GM21786 (cell line): Measurements from ENCODE around the gene ACKR4.
"Not testable (repeated sequence)": the region's sequence is repeated elsewhere in the genome, so short reads cannot be mapped to it uniquely, and the experiment has no call there.

Experiments used
- ATAC-seq: cut with Tn5 transposase; IDR thresholded peaks from one replicate; pipeline ENCODE4 v1.9.1; 2021; ENCODE audit not compliant: unreplicated experiment

The ACKR4 gene

DNA sequence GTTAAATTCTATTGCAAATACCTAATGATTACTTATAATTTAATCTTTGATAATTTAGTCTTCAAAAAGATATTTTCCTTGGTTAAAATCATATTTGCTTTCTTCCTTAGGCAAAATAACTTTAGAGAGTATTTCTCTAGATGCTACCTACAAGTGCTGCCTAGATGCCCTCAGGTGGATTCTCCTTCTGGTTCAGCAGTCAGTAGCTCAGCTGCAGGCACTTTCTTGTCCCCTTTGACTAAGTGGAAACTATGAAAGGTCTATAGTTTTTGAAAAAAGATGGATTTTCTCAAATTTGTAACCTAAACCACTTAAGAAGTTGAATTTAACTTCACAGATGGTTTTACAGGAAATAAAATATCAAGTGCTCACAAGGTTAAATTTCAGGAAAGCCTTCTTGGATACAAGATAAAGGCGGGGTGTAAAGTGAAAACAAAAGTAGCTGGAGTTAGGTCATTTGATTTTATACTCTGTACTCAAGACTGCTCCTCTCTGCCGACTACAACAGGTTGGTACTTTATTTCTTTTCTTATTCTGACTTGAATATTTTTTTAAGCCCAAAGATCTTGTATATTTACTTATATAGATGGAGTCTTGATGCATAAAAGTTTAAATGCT is at the start of gene ACKR4:
ACKR4 (plus strand) TSS at position 455 of the 618 bp plus-strand sequence. CDS start 3,128 bp downstream, outside the sequence.
- ATAC-seq, result no peak

- ATAC-seq, result no peak
Measured at GRCh38 chr3:132549169-132549568, 47.9 kb upstream of the ACKR4 start.

DNA sequence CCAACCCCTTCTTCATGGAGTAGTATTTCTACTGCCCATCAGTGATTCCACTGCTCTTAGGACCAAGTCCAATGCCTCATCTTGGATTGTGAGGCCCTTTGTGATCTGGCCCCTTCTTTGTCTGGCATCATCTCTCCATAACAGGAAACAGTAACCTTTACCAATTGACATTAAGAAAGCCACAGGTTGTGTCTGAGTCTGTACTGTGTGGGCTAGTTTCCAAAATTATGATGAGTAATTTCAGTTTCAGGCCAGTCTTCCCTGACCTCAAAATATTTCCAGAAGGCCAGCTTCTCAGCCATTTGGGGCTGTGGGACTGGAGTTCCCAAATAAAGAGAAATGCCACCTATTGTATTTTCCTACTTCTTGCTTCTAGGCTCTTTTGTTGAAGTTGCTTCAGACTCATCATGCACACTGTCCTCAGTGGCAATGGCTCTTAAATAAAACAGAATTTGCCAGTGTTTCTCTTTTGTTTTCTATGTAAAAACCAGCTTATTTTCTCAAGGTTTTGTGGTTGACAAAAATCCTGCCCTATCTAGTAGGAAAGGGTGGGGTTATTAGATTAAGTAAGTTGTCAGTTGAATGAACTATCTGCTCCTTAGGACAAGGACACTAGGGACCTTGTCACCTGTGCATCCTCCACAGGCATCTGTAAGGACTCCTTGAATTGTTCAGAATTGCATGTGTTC is 47.0 kb upstream of the ACKR4 start:
- ATAC-seq, result peak; percentile 77

- ATAC-seq, result no peak
Measured at GRCh38 chr3:132550579-132551305, 46.3 kb upstream of the ACKR4 start.

DNA sequence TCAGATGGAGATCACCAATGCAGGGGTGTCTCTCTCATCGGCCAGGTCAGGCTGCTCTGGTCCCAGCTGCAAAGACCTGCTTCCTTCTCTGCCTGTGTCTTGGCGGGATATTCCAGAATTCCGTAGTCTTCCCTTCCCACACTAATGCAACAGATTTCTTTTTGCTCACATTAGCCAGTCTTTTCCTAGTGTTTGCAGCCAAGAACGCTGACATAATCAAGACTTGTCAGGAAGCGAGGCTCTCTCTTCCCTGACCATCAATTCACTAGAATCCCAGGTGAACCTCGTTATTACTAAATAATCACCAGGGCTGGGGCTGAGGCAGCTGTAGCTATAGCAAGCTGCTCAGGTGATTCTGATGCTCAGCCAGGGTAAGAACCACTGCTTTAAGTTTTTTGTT is 43.2 kb upstream of the ACKR4 start:
- ATAC-seq, result no peak

DNA sequence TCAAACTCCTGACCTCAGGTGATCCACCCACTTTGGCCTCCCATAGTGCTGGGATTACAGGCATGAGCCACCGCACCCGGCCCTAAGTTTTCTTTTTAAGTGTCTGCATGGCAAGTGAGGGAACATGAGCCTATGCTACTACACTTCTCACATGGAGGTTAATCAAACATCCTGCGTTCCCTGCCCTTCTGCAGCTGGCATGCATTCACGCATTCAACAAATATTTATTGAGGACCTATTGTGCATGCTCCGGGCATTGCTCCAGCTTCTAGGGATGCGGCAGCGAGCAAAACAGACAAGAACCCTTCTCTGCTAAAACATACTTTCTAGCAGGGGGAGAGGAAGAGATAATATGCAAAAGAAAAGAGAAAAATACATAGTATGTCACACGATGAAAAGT is 42.6 kb upstream of the ACKR4 start:
- no peak for ATAC-seq

DNA sequence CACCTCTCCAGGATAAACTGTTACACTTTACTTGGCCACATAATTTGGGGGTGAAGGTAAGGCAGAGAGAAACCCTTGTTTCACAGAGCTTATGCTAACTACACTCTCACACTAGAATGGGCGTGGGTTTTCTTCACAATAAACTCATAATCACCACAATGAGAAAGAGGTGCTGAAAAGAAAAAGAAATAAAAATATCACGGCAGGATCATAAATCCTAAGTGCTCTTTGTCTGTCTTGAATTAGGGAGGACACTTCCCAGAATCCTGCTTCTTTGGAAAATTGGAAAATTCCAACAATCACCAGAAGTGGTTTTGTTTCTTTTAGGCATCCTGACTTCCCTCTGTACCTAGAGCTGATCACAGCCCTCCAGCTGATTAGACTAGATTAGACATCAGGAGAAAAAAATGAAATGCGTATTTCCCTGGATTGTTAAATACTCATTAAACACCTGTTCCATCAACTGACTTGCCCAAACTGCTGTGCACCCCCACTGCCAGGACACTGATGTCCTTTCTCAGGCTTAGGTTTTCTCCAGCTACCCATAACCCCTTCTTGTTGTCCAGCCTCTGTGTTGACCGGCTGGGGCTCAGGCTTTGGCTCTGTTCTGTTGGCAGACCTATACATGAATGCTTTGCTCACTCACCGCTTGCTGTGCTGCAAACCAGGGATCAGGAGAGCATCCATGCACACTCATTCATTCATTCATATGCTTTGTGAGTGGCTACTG is 41.6 kb upstream of the ACKR4 start:
- ATAC-seq, result no peak

GRCh38 chr3:132556036-132556386 is 41.1 kb upstream of the ACKR4 start:
- not testable (repeated sequence) for ATAC-seq

DNA sequence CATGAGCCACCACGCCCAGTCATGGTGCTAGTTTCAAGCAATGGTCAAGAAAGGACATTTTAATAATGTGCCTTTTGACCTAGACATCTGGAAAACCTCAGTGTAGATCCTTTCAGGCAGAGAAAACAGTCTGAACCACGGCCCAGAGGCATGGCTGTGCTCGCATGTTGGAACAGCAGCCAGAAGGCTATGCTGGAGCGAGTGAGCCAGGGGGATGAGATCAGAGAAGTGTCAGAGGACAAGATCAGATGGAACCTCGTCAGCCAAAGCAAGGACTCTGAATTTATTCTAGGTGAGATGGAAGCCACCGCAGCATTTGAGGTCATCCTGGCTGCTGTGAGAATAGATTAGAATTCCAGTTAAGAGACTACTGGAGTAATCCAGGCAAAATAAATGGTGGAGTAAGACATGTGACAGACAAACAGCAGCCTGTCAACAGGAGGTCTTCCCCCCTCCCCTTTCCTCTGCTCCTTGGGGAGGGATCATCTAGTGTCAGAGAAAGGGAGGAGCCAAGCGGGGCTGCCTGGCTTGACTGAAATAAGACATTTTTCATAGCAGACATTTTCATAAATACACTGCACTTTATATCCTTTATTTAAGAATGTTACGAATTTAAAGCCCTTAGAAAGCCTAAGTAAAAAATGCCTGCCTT is 40.4 kb upstream of the ACKR4 start:
- no peak for ATAC-seq

GRCh38 chr3:132561003-132561402 is 36.1 kb upstream of the ACKR4 start:
- ATAC-seq, result no peak

DNA sequence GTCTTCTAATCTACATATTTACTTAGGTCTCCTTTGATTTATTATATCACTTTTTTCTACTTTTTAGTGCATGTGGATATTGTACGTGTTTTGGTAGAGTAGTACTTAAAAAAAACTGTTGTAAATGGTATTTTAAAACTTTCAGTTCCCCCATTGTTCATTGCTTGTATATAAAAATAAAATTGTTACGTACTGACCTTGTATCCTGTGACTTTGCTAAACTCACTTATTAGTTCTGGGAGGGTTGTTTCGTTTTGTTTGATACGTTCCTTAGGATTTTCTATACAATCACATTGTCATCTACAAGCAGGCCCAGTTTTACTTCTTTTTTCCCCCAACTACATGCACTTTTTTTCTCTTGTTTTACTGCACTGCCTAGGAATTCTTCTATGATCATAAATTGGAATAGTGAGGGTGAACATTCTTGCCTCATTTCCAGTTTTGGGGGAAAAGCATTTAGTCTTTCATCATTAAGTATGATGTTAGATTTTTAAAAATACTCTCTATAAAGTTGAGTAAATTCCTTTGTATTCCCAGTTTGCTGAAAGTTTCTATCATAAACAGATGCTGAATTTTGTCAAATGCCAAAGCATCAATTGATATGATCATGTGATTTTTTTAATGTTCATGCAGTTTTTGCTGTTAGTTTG is 33.5 kb upstream of the ACKR4 start:
- ATAC-seq, result no peak

DNA sequence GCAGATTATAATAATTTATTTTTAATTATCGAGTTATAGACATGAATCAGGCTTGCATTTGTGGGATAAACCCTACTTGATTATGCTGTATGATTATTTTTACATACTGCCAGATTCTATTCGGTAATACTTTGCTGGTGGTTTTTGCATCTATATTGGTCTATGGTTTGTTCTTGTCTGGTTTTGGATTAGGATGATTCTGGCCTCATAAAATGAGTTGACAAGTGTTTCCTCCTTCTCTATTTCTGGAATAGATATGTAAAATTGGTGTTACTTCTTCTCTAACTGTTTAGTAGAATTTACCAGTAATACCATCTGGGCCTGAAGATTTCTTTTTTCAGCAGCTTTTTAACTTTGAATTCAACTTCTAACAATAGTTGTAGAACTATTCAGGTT is 33.0 kb upstream of the ACKR4 start:
- no peak for ATAC-seq

DNA sequence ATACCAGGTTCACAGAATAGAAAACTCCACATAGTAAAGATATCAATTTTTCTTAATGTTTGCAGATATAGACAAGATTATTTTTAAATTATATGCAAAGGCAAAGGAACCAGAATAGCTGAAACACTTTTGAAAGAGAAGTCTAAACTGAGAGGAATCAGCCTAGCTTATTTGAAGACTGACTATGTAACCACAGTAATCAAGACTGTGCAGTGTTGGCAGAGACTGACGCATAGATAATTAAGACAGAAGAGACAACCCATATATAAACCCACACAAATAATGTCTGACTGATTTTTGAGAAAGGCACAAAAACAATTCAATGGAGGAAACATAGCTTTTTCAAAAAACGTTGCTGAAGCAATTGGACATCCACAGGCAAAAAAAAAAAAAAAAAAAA is 28.6 kb upstream of the ACKR4 start:
- ATAC-seq, result no peak

DNA sequence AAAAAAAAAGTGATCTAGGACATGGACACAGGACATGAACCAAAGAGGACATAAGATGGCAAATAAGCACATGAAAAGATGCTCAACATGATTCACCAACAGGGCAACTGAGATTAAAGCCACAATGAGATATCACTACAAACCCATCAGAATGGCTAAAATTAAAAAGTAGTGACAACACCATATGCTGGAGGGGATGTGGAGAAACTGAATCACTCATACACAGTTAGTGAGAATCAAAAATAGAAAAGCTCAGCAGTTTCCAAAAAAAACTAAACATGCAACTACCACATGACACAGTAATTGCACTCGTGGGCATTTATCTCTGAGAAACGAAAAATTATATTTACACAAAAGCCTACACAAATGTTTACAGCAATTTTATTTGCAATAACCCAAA is 27.9 kb upstream of the ACKR4 start:
- no peak for ATAC-seq

DNA sequence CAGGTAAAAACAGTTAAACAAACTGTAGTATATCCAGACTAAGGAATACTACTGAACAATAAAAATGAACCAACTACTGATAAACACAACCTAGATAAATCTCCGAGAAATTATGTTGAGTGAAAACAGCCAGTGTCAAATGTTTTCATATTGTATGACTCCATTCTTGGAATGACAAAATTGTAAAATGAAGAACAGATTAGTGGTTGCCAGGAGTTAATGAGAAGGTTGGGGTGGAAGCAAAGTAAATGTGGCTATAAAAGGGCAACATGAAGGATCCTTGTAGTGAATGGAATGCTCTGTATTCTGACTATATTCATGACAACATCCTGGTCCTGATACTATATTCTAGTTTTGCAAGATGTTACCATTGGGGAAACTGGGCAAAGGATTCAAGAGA is 27.5 kb upstream of the ACKR4 start:
- ATAC-seq, result no peak

DNA sequence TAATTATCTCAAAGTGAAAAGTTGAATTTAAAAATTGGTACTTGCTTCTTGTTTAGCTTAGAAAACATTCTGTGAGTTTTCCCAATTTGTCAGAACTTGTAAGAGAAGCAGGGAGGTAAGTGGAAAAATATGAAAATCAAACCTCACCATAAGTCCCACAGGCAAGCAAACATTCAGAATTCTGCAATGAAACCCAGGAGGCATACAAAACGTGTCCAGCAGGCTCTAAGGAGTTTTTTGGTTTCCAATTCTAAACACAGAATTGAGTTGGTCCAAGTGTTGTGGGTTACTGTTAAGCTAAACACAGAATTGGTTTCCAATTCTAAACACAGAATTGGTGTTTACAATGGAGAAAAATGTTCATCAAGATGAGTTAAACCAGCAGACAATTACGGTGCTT is 27.1 kb upstream of the ACKR4 start:
- no peak for ATAC-seq

DNA sequence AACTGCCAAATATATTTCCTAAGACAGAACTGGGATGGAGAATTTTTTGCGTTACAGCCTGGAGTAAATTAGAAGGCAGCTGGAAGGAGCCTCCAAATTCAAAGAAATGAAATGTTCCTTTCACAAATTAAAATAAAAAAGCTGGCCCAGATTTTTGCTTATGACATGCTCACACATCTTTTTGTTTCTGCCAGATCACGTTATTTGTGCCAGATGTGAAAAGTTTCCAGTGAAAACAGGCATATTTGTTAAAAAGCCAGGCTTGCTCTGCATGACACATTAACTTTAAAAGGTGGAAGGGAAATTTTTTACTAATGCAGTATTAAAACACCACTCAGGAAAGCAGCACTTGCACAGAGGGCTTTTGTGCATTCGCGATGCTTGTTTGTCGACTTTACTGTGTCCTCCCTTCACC is 23.3 kb upstream of the ACKR4 start:
- no peak for ATAC-seq

- no peak for ATAC-seq
Measured at GRCh38 chr3:132587401-132587800, 9.7 kb upstream of the ACKR4 start.

- ATAC-seq, result no peak
Measured at GRCh38 chr3:132592216-132592615, 4.9 kb upstream of the ACKR4 start.

DNA sequence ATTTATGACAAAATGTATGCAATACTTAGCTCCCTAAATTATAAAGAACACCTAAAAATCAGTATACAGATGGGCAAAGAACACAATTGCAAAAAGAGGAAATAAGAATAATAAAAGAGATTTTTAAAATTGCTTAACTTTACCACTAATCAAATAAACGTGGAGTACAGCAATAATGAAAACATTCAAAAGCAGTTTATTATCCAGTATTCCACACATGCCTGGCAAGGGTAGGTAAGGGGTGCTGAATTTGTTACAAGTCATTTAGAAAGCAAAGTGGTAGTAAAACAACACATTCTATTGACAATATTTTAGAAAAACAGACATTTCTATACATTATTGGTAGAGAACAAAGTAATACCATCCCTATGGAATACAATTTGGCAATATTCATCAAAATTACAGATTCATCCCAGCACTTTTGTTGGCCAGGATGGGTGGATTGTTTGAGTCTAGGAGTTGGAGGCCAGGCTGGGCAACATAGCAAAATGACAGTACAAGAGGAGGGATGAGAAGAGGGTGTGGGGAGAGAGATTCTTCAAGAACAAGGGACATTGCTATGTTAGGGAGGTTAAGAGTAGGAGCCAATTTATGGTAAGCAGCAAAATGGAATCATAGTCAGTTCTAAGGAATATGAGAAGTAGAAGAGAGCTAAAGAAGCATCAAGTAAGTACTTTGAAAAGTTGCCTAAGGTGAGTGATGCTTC is 3.7 kb upstream of the ACKR4 start:
- no peak for ATAC-seq
